Stimulated activated memory B cell treated with anti-CD40 and anti-IgM and Interleukin-4, amounts not matched to agents 10 μg/mL and 1 μg/mL and 100 μg/mL, for 72 hours (primary cell): ENCODE results near the gene TPSD1.
"Not testable (repeated sequence)": the region's sequence is repeated elsewhere in the genome, so short reads cannot be mapped to it uniquely, and the experiment has no call there.

Experiments used
- ATAC-seq: fragments of 150-1000 bp; cut with Tn5 transposase; 2 replicates; pipeline ENCODE4 v1.10.0; 2021
- H3K27ac Mint-ChIP-seq: one replicate; pipeline ENCODE4 v1.8.0; 2022; ENCODE audit warnings: mild to moderate bottlenecking, mixed read lengths
- H3K27me3 Mint-ChIP-seq: one replicate; pipeline ENCODE4 v1.8.0; 2022; ENCODE audit warnings: mixed read lengths
- H3K36me3 Mint-ChIP-seq: one replicate; pipeline ENCODE4 v1.8.0; 2022; ENCODE audit warnings: mixed read lengths
- H3K4me1 Mint-ChIP-seq: one replicate; pipeline ENCODE4 v1.8.0; 2022; ENCODE audit warnings: mixed read lengths
- H3K4me3 Mint-ChIP-seq: one replicate; pipeline ENCODE4 v1.8.0; 2022; ENCODE audit warnings: mild to moderate bottlenecking, moderate library complexity, mixed read lengths
- H3K9me3 Mint-ChIP-seq: one replicate; pipeline ENCODE4 v1.8.0; 2022; ENCODE audit warnings: mixed read lengths

Gene TPSD1

DNA sequence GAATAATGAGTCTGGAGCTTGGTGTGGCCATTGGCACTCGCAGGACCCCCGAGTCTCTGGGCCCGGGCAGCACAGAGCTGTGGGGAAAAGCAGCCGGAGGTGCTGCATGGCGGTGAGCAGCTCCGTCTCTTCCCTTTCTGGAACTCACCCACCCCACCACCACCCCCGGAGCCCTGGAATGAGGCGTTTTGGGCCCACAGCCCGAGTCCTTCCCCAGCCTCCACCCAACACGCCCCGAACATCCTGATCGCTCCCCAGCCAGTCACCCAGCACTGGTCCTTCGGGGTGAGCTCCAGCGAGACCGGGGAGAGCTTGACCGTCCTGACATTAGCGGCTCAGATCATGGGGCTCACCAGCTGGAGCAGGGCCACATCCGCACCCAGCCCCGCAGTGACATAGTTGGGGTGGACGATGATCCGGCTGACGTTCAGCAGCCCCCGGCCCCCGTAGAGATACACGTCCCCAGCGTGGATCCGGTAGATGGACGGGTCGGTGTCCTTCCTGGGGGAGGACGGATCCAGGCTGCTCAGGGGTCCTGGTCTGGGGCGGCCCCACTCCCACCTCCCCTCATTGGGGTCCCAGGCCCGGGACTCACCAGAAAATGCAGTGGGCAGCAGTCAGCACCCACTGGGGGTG is 6.5 kb downstream of the TPSD1 start:
- Mint-ChIP-seq H3K9me3 (peaks cover 5% of the 10 kb centered on the region), H3K4me3 (no peak overlapping the region), H3K36me3 (no peaks in the 10 kb centered on the region), H3K27ac (no peak overlapping the region), H3K4me1 (peaks cover 8% of the 10 kb centered on the region), H3K27me3 (peaks cover 61% of the 10 kb centered on the region)
- ATAC-seq, result no peak

DNA sequence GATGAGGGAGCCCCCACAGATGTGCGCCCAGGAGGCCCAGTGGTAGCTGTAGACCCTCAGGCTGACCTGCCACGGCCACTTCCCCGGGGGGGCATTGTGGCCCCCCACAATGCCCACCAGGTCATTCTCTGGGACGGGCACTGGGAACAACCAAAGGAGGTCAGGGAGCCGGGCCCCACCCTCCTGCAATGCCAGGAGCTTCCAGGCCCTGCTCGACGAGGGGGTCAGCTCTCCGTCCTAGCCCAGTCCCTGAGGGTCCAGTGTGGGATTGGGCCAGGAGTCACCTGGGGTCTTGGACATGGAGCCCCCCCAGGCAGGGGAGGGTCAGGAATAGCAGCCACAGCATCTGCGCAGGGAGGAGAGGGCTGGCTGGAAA is 7.0 kb downstream of the TPSD1 start:
- peaks cover 5% of the 10 kb centered on the region for H3K9me3 Mint-ChIP-seq
- peaks cover 57% of the 10 kb centered on the region for H3K27me3 Mint-ChIP-seq
- H3K36me3 Mint-ChIP-seq, result no peaks in the 10 kb centered on the region
- no peak overlapping the region for H3K27ac Mint-ChIP-seq
- ATAC-seq, result no peak
- H3K4me1 Mint-ChIP-seq, result peaks cover 8% of the 10 kb centered on the region
- no peak overlapping the region for H3K4me3 Mint-ChIP-seq

DNA sequence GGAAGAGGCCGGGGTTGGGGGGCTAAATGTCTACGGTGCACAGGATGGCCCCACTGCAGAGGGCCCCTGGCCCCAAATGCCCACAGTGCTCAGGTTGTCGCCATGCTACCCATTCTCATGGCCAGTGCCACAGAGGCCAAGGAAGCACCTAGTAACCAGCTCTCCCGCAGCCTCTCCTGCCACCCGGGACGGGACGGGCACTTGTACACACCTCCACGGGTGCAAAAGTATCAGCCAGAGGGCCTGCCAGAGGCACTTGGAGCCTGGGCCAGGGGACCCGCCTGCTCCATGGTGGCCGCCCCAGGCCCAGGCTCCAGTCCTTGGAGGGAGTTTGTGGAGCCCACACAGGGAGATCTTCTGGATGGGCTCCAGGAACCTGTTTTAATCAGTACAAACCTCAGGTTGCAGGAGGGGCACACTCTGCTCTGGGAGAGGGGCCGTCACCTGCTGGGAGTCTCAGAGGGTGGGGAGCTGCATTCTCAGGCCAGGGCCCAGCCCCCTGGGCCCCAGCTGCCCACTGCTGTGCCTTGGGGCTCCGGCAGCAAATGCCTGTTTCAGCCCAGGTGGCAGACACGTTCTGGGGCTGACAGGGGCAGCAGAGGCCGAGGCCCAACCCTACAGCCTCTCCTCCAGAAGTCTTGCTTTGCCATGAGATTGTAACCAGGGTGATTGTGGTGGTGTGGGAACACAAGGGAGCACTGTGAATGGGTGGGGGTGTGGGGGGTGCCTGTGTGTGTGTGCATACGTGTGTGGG is 7.9 kb downstream of the TPSD1 start:
- no peak overlapping the region for H3K27ac Mint-ChIP-seq
- no peak for ATAC-seq
- H3K9me3 Mint-ChIP-seq, result peaks cover 5% of the 10 kb centered on the region
- peaks cover 48% of the 10 kb centered on the region for H3K27me3 Mint-ChIP-seq
- H3K4me1 Mint-ChIP-seq, result peaks cover 6% of the 10 kb centered on the region
- no peaks in the 10 kb centered on the region for H3K36me3 Mint-ChIP-seq
- H3K4me3 Mint-ChIP-seq, result no peak overlapping the region

DNA sequence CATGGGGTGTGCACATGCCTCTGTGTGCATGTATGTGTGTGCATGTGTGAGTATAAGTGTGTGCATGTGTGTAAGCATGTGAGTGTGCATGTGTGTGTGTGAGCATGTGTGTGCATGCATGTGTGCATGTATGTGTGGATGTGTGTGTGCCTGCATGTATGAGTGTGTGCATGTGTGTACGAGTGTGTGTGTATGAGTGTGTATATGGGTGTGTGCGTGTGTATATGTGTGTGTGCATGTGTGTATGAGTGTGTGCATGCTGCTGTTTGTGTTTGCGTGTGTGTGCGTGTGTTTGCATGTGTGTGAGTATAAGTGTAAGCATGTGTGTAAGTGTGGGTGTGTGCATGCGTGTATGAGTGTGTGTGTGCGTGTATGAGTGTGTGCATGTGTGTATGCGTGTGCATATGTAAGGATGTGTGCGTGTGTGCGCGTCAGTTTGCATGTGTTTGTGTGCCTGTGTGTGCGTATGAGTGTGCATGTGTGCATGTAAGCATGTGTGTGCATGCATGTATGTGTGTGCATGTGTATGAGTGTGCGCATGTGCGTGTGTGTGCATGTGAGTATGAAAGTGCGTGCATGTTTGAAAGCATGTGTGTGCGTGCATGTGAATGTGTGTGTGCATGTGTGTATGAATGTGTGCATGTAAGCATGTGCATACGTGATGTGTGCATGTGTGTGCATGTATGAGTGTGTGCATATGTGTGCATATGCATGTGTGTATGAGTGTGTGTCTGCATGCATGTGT is 8.6 kb downstream of the TPSD1 start:
- H3K27ac Mint-ChIP-seq, result no peak overlapping the region
- H3K9me3 Mint-ChIP-seq, result peaks cover 5% of the 10 kb centered on the region
- H3K4me1 Mint-ChIP-seq, result no peaks in the 10 kb centered on the region
- no peaks in the 10 kb centered on the region for H3K36me3 Mint-ChIP-seq
- ATAC-seq, result no peak
- peaks cover 42% of the 10 kb centered on the region for H3K27me3 Mint-ChIP-seq
- H3K4me3 Mint-ChIP-seq, result no peak overlapping the region

DNA sequence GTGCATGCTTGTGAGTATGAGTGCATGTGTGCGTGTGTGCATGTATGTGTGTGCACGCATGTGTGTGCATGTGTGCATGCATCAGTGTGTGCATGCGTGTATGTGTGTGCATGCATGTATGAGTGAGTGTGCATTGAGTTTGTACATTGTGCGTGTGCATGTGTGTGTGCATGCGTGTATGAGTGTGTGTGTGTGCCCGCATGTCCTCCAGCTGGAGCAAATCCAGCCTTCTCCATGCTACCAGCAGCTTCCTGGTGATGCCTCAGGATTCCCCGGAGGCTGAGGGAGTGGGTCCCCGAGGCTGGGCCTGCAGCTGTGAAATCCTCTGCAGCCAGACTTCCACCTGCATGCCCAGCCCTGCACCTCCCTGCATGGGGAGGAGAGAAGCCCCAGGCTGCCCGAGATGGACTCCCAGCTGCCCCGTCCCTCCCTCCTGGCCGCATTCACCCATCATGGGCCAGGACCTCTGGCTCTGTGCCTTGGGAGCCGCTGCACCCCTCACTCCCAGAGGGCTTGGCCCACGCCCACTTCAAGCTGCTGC is 9.3 kb downstream of the TPSD1 start:
- Mint-ChIP-seq H3K36me3 (no peaks in the 10 kb centered on the region), H3K4me1 (no peaks in the 10 kb centered on the region), H3K9me3 (peaks cover 5% of the 10 kb centered on the region), H3K27me3 (peaks cover 45% of the 10 kb centered on the region), H3K4me3 (no peak overlapping the region), H3K27ac (no peak overlapping the region)
- ATAC-seq, result no peak

DNA sequence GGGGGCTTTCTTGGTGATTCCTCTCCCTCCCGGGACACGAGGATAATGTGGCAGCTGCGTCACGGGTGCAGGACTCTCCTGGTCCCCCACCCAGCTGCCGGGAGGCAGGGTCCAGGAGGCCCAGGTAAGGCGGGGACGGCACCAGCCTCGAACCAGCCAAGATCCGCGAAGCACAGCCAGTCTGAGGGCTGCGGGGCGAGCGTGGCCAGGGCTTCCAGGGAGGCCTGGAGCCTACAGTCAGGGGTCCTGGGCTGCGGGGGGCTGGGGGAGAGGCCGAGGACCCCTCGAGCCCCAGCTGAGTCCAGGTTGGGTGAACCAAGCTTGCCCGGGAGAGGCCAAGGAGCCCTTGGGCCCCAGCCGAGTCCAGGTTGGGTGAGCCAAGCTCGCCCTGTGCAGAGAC is 10.0 kb downstream of the TPSD1 start:
- Mint-ChIP-seq H3K27me3 (peaks cover 45% of the 10 kb centered on the region), H3K27ac (no peak overlapping the region), H3K4me1 (no peaks in the 10 kb centered on the region), H3K9me3 (peaks cover 5% of the 10 kb centered on the region), H3K4me3 (no peak overlapping the region), H3K36me3 (no peaks in the 10 kb centered on the region)
- ATAC-seq, result no peak

DNA sequence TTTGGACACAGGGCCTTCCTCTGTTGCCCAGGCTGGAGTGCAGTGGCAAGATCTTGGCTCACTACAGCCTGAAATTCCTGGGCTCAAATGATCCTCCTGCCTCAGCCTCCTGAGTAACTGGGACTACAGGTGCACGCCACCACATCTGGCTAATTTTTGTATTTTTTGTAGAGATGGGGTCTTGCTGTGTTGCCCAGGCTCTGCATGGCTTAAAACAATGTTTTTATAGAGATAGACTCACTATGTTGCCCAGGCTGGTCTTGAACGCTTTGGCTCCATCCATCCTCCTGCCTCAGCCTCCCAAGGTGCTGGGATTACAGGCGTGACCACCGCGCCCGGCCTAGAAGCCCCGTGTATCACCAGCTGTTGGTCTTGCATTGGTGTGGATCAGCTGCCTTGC is 13.5 kb downstream of the TPSD1 start:
- H3K27ac Mint-ChIP-seq, ATAC-seq, H3K9me3 Mint-ChIP-seq, H3K36me3 Mint-ChIP-seq, H3K4me1 Mint-ChIP-seq, H3K4me3 Mint-ChIP-seq: not testable (repeated sequence)
- H3K27me3 Mint-ChIP-seq, result peaks cover 48% of the 10 kb centered on the region

DNA sequence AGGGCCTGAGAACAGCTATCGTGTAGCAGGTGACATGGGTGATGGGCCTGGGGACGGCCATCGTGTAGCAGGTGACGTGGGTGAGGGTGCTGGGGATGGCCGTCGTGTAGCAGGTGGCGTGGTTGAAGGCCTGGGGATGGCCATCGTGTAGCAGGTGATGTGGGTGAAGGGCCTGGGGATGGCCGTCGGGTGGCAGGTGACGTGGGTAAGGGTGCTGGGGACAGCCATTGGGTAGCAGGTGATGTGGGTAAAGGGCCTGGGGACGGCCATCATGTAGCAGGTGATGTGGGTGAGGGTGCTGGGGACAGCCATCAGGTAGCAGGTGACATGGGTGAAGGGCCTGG is 15.5 kb downstream of the TPSD1 start:
- Mint-ChIP-seq H3K27me3 (peaks cover 62% of the 10 kb centered on the region), H3K4me3 (no peak overlapping the region), H3K4me1 (no peaks in the 10 kb centered on the region), H3K27ac (no peak overlapping the region), H3K36me3 (no peaks in the 10 kb centered on the region), H3K9me3 (no peaks in the 10 kb centered on the region)
- no peak for ATAC-seq

DNA sequence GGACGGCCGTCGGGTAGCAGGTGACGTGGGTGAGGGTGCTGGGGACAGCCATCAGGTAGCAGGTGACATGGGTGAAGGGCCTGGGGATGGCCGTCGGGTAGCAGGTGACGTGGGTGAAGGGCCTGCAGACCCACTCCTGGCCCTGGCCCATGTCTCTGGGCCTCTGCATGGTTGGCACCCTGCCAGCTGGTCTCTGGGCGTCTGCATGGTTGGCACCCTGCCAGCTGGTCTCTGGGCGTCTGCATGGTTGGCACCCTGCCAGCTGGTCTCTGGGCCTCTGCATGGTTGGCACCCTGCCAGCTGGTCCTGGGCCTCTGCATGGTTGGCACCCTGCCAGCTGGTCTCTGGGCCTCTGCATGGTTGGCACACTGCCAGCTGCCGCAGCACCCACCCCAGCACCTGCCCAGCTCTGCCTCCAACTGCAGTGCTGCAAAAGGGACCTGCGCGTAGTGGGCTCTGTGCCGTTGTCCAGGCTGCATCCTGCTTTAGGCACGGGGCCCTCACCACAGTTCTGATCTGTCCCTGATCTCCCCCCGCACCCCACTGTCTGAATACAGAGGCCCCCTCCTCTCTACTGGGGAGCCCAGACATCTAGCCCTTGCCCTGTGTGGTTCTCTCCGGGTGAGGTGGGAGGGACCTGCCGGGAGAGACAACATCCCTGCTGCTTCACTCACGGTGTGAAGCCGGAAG is 16.0 kb downstream of the TPSD1 start:
- not testable (repeated sequence) for ATAC-seq, H3K4me3 Mint-ChIP-seq, H3K9me3 Mint-ChIP-seq

DNA sequence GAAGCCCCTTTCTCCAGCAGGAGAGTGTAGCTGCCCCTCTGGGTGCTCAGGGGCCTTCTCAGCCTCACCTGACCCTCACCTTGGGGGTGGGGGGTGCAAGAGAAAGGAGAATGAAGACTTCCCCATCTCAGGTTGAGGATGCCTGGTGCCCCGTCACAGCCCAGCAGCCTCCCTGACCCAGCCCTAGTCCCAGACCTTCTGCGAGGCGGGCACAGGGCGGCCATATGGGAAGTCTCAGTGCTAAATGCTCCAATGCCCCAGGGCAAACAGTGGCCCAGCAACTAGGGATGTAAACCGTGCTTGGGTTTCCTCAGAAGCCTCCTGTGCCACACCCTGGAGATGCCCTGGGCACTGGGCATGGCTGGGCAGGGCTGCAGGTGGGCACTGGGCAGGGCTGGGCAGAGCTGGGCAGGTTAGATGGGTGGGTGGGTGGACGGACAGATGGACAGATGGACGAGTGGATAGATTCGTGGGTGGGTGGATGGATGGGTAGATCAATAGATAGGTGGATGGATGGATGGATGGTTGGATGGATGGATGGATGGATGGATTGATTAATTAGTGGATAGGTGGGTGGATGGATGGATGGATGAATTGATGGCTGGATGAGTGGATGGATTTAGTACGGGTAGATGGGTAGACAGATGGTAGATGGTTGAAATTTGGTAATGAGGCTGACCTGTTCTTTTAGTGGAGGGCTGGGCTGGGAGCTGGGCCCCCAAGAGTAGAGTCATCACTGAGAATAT is 16.8 kb downstream of the TPSD1 start:
- no peak for ATAC-seq
- Mint-ChIP-seq H3K4me3 (no peak overlapping the region), H3K4me1 (no peaks in the 10 kb centered on the region), H3K9me3 (no peaks in the 10 kb centered on the region), H3K27ac (no peak overlapping the region), H3K36me3 (no peaks in the 10 kb centered on the region), H3K27me3 (peaks cover 65% of the 10 kb centered on the region)

More for the DNA sequence above, 16.0 kb downstream of the TPSD1 start:
- H3K36me3 Mint-ChIP-seq, H3K4me1 Mint-ChIP-seq, H3K27ac Mint-ChIP-seq: not testable (repeated sequence)
- peaks cover 61% of the 10 kb centered on the region for H3K27me3 Mint-ChIP-seq

DNA sequence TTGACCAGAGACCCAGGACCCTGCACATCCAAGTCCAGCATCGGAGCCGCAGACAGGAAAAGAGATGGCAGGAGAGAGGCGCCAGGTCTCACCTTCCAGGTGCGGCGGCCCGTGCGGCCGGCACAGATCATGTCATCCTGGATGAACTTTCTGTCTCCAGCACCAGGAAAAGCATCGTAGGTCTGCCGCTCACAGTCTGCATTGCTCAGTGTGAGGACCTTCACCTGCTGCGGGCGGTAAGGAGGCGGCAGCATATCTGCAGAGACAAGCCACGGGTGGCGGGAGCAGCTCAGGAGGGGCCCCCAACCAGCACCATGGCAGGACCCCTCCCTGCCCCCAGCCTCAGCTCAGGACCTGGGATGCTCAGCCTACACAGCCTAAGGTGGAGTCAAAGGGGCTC is 17.9 kb downstream of the TPSD1 start:
- Mint-ChIP-seq H3K4me3 (no peak overlapping the region), H3K9me3 (no peaks in the 10 kb centered on the region), H3K27me3 (peaks cover 77% of the 10 kb centered on the region), H3K4me1 (no peaks in the 10 kb centered on the region), H3K27ac (no peak overlapping the region), H3K36me3 (no peaks in the 10 kb centered on the region)
- no peak for ATAC-seq

DNA sequence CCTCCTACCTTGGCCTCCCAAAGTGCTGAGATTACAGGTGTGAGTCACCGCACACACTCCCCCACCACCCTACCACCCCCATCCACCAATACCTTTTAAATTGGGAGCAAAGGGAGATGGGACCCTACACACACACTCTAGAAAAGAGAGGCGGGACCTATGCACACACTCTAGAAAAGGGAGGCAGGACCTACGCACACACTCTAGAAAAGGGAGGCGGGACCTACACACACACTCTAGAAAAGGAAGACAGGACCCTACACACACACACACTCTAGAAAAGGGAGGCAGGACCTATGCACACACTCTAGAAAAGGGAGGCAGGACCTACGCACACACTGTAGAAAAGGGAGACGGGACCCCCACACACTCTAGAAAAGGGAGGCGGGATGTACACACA is 18.9 kb downstream of the TPSD1 start:
- Mint-ChIP-seq H3K9me3 (no peaks in the 10 kb centered on the region), H3K36me3 (no peaks in the 10 kb centered on the region), H3K4me1 (no peaks in the 10 kb centered on the region), H3K4me3 (no peak overlapping the region), H3K27me3 (peaks cover 82% of the 10 kb centered on the region), H3K27ac (no peak overlapping the region)
- no peak for ATAC-seq

DNA sequence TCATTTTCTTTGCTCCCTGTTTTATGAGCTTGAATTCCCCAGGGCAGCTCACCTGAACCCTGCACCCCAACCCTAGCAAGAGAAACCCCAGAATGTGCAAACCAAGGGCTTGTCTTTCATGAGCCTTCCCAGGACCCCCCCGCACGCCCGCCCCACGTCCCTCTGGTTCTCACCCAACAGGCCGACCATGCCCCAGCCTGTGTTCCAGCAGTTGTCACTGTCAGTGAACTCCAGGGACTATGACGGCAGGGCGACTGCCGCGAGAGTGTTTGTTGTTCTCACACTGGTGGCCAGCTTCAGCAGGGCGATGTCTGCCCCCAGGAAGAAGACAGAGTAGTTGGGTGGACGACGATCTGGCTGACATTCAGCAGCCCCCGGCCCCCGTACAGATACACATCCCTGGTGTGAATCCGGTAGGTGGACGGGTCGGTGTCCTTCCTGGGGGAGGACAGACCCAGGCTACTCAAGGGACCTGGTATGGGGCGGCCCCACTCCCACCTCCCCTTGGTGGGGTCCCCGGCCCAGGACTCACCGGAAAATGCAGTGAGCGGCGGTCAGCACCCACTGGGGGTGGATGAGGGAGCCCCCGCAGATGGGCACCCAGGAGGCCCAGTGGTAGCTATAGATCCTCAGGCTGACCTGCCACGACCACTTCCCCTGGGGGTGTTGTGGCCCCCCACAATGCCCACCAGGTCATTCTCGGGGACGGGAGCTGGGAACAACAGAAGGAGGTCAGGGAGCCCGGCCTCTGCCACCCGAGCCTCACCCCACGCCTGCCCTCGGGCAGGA is 20.1 kb downstream of the TPSD1 start:
- Mint-ChIP-seq H3K36me3 (no peaks in the 10 kb centered on the region), H3K4me3 (no peak overlapping the region), H3K27me3 (peaks cover 70% of the 10 kb centered on the region), H3K9me3 (no peaks in the 10 kb centered on the region), H3K27ac (no peak overlapping the region), H3K4me1 (no peaks in the 10 kb centered on the region)
- ATAC-seq, result peak; percentile 24

DNA sequence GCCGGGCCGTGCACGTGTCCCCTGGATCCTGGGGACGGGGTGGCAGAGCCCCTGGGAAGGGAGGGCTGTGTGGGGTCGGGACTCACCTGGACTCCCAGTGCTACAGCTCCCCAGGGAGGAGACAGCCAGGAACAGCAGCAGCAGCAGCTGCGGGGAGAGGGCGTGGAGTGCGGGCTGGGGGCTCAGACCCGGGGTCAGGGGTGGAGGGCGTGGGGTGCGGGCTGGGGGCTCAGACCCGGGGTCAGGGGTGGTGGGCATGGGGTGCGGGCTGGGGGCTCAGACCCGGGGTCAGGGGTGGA is 20.7 kb downstream of the TPSD1 start:
- peak; percentile 2 for ATAC-seq
- H3K4me1 Mint-ChIP-seq, result no peaks in the 10 kb centered on the region
- H3K9me3 Mint-ChIP-seq, result no peaks in the 10 kb centered on the region
- no peaks in the 10 kb centered on the region for H3K36me3 Mint-ChIP-seq
- no peak overlapping the region for H3K27ac Mint-ChIP-seq
- no peak overlapping the region for H3K4me3 Mint-ChIP-seq
- peaks cover 65% of the 10 kb centered on the region for H3K27me3 Mint-ChIP-seq
